ENCODE data around the gene PIWIL1.

The PIWIL1 gene

GRCh38 chr12:130382818-130383217 is 45.1 kb downstream of the PIWIL1 start:
- no peak for DNase-seq

- no peak for DNase-seq
These were observed 46.5 kb downstream of the PIWIL1 start for GRCh38 chr12:130384234-130384633.

GRCh38 chr12:130385193-130385592 is 47.5 kb downstream of the PIWIL1 start:
- no peak for DNase-seq

GRCh38 chr12:130391186-130391585 is 53.5 kb downstream of the PIWIL1 start:
- DNase-seq: no peak

GRCh38 chr12:130394906-130395305 is 57.2 kb downstream of the PIWIL1 start:
- DNase-seq: no peak

- no peak for DNase-seq
These were observed 59.0 kb downstream of the PIWIL1 start for GRCh38 chr12:130396667-130397066.

GRCh38 chr12:130398100-130398848 is 60.6 kb downstream of the PIWIL1 start:
- no peak for DNase-seq

- DNase-seq: no peak
These were observed 64.0 kb downstream of the PIWIL1 start for GRCh38 chr12:130401703-130402102.

- DNase-seq: no peak
These were observed 67.6 kb downstream of the PIWIL1 start for GRCh38 chr12:130405332-130405731.

- DNase-seq: no peak
These were observed 74.7 kb downstream of the PIWIL1 start for GRCh38 chr12:130412384-130412783.

GRCh38 chr12:130413909-130414308 is 76.2 kb downstream of the PIWIL1 start:
- no peak for DNase-seq

- no peak for DNase-seq
These were observed 76.7 kb downstream of the PIWIL1 start for GRCh38 chr12:130414381-130414780.

- no peak for DNase-seq
These were observed 80.6 kb downstream of the PIWIL1 start for GRCh38 chr12:130418251-130418650.

- no peak for DNase-seq
These were observed 81.4 kb downstream of the PIWIL1 start for GRCh38 chr12:130419116-130419515.

- DNase-seq: no peak
These were observed 82.4 kb downstream of the PIWIL1 start for GRCh38 chr12:130420071-130420470.

GRCh38 chr12:130421896-130422295 is 84.2 kb downstream of the PIWIL1 start:
- DNase-seq: no peak

Data from GOT3 (cell line).